ENCODE data around the gene STRA8. TPM values are rescaled to one million over a fixed set of nuclear protein-coding genes. Genes with fewer than 3 reads are reported as not detected.

Gene STRA8
- total RNA-seq, 1 donor from 2014 or later, result not detected

- DNase-seq, result no peak
These were observed 5.6 kb downstream of the STRA8 start for GRCh38 chr7:135239263-135239662.

DNA sequence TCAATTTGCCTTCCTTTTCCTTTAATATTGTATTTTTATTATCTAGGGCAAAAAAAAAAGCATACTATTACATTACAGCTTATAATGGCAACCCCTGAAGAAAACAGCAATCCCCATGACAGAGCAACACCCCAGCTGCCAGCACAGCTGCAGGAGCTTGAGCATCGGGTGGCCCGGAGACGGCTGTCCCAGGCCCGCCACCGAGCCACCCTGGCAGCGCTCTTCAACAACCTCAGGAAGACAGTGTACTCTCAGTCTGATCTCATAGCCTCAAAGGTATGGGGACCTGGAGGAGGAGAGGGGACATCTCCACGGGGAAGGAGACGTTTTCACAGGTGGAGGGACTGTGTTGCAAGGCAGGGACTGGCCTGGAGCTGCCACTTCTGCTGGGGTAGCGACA is 6.8 kb downstream of the STRA8 start:
- DNase-seq, result no peak

GRCh38 chr7:135242096-135242684 is 8.6 kb downstream of the STRA8 start:
- no peak for DNase-seq

DNA sequence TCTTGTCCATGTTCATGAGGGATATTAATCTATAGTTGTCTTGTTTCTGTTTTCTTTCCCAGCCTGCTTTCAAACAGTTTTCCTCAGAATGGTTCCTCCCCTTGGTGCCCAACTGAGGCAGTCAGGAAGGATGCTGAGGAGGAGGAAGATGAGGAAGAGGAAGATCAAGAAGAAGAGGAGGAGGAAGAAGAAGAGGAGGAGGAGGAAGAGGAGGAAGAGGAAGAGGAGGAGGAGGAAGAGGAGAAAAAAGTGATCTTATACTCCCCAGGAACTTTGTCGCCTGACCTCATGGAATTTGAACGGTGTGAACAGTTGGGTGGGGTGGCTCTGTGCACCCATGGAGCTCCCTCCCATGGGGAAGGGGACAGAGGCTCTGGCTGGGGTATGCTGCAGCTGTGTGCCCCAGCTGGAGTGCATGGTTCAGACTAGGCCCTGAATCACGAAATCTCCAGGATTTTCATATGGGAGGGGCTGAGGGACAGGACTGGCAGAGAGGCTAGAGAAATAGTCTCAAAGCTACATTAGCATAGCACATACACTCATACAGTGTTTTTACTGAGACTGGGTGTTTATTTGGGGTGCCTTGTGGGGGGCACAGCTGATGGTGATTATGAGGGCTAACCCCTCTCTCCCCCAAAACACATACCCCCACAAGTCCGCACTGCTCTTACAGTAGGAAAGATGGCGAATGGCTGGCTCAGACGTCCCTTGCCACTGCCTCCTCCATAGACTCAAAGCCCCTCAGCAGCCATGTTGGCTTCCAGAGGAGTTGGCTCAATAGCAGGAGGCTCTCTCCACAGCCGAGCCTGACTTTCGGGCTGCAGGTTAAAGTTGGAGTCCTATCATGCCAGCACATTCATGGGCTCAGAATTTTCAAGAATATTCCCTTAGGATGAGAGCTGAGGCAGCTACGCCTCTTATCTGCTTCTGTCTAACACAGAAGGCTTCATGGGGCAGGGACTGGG is 11.9 kb downstream of the STRA8 start:
- no peak for DNase-seq

- no peak for DNase-seq
These were observed 12.7 kb downstream of the STRA8 start for GRCh38 chr7:135246191-135246825.

- DNase-seq, result no peak
These were observed 14.3 kb downstream of the STRA8 start for GRCh38 chr7:135247746-135248471.

DNA sequence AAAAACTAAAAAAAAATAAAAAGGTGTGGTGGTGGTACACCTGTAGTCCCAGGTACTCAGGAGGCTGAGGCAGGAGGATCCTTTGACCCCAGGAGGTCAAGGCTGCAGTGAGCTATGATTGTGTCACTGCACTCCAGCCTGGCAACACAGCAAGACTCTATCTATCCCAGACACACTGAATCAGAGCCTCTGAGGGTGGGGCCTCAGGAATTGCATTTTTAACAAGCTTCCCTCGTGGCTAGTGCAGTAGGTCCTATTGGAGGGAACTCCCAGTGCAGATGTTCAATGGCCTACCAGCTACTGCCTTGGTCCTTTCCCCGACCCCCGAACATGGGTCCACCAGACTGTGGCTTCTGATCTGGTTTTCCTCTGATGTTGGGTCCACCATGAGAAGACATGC is 14.9 kb downstream of the STRA8 start:
- DNase-seq, result no peak

DNA sequence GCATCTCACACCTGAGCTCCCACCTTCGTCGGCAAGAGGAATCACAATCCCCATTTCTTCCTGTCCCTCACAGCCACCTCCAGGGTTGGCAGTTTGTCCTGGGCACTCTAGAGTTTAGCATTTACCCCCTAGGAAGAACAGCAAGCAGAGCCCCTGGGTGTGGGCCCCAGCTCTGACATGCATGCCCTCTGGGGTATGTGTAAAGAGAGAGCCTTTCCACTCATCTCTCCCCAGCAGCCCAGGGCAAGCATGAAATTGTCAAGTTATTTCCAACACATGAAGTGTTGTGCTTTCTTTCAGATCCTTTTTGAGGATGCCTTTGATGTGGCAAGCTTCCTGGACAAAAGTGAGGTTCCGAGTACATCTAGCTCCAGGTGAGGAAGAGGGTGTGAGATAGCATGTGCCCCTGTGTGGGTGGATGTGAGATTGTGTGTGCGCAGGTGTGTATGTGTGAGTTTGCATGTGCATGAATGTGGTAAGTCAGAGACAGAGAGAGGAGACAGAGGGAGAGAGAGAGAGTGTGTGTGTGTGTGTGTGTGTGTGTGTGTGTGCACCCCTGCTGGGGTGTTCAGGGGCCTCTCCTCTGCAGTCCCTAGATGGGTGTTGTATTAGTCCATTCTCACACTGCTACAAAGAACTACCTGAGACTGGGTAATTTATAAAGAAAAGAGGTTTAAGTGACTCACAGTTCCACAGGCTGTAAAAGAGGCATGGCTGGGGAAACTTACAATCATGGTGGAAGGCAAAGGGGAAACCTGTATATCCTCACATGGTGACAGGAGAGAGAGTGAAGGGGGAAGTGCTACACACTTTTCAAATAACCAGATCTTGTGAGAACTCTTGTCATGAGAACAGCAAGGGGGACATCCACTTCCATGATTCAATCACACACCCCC is 18.1 kb downstream of the STRA8 start:
- no peak for DNase-seq

GRCh38 chr7:135253851-135254771 is 20.5 kb downstream of the STRA8 start:
- DNase-seq, result peak; percentile 88

DNA sequence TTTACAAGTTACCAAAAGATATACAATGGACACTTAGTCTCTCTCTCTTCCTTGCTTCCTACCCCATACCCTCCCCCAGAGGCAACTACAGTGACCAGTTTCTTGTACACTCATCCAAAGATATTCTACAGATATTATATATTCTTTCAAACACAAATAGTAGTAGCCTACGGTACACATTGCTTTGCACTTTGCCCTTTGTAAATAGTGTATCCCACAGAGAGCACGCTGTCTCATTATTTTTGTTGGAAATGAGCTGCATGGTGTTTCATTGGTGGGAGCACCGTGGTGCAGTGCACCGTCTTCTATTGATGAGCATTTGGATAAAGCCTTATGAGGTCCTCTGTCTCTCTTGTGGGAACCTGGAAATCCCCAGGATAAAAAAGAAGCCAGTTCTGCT is 24.2 kb downstream of the STRA8 start:
- DNase-seq, result no peak

- no peak for DNase-seq
These were observed 24.9 kb downstream of the STRA8 start for GRCh38 chr7:135258585-135258984.

DNA sequence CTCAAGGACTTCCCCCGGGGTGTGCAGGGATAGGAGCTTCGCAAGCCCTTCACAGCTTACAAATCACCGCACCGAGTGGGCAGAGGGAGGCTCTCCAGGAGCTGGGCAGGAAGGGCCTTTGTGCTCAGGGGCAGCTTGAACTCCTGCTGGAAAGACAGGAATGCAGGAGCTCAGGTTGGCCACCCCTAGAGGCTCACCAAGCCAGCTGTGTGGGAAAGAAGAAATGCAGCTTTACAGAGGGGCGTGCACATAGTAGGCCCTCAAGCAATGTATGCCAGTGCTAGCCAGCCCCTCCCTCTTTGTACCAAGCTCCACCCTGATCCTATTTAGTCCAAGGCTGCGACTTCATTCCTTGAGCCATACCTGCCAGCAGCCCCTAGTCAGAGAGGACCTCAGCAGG is 26.1 kb downstream of the STRA8 start:
- no peak for DNase-seq

- DNase-seq, result no peak
These were observed 26.8 kb downstream of the STRA8 start for GRCh38 chr7:135260470-135260869.

GRCh38 chr7:135260930-135261721 is 27.5 kb downstream of the STRA8 start:
- peak; percentile 16 for DNase-seq

GRCh38 chr7:135262623-135263320 is 29.1 kb downstream of the STRA8 start:
- no peak for DNase-seq

- DNase-seq, result no peak
These were observed 29.8 kb downstream of the STRA8 start for GRCh38 chr7:135263321-135263970.

GRCh38 chr7:135265637-135266036 is 32.0 kb downstream of the STRA8 start:
- DNase-seq, result no peak

DNA sequence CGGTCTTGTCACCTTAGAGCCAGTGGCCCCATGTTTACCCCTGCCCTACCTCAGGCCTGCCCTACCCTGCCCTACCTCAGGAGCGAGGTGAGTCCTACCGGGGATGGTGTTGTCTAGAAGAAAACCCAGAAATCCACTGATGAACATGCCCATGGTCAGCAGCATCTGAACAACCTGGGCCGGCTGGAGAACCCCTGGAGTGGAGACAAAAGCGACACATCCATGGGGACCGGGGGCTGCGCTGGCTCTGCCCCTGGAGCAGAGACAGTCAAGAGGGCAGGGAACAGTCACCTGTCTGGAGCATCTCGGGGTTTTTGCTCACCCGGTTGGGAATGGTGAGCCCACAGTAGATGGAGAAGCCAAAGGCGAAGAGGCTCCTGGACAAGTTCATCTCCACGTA is 36.3 kb downstream of the STRA8 start:
- no peak for DNase-seq

All from dermis blood vessel endothelial cell (primary cell).